B cell (primary cell): Measurements from ENCODE around the gene LPGAT1. TPM values are rescaled to one million over a fixed set of nuclear protein-coding genes. Genes with fewer than 3 reads are reported as not detected.

ENCODE experiments used
- ATAC-seq: fragments of 200-7000 bp; cut with Tn5 transposase; one replicate; pipeline ENCODE4 v1.10.0; 2021; ENCODE audit warnings: low read depth, mild to moderate bottlenecking, moderate number of reproducible peaks, moderate library complexity
- CTCF ChIA-PET: fragments of 350-600 bp; sonication (Branson Sonifier 250); formaldehyde crosslinking; loops from one replicate; lab custom pipeline; 2021; ENCODE audit warnings: antibody characterized with exemption, inconsistent platforms; lab: Charles Lee
- POLR2A ChIA-PET: fragments of 350-600 bp; sonication (Branson Sonifier 250); formaldehyde crosslinking; loops from one replicate; lab custom pipeline; 2021; ENCODE audit warnings: antibody characterized with exemption; lab: Charles Lee
- DNase-seq: peaks from one replicate; pipeline ENCODE4 v3.0.0; 2013
- H2AFZ ChIP-seq: 2 replicates; pipeline ENCODE4 v1.6.1; 2012; ENCODE audit warnings: mild to moderate bottlenecking, low read depth, low read length; ENCODE audit not compliant: insufficient read depth, poor library complexity, severe bottlenecking
- H3K27ac ChIP-seq, 2 donors: 1 replicate in 1 of 2; 2 replicates in 1 of 2; pipeline ENCODE4 v1.5.1; 2012 to 2013; ENCODE audit warnings: low read length in 2 of 2, mild to moderate bottlenecking in 2 of 2, moderate library complexity in 1 of 2
- H3K27me3 ChIP-seq, 4 experiments: fragments of 200-600 bp in 1 of 4; sonication (generic) in 1 of 4; replicated peaks in 1 of 4; 1 replicate in 2 of 4; 2 replicates in 2 of 4; pipeline versions ENCODE4 v1.6.1 to v1.7.0; 2013 to 2016; ENCODE audit warnings: low read length in 3 of 4, mild to moderate bottlenecking in 2 of 4, mixed read lengths in 1 of 4, moderate library complexity in 1 of 4; ENCODE audit not compliant: insufficient read depth in 4 of 4, control insufficient read depth in 3 of 4; ENCODE audit errors: control extremely low read depth in 1 of 4
- H3K36me3 ChIP-seq, 2 experiments: replicated peaks in 1 of 2; 1 replicate in 1 of 2; 2 replicates in 1 of 2; pipeline versions ENCODE4 v1.6.1 to v1.7.1; 2013; ENCODE audit warnings: low read length in 1 of 2; ENCODE audit not compliant: insufficient read depth in 2 of 2, control insufficient read depth in 1 of 2; ENCODE audit errors: control extremely low read depth in 1 of 2, extremely low read depth in 1 of 2
- H3K4me1 ChIP-seq, 2 donors: fragments of 200-600 bp in 1 of 2; sonication (generic) in 1 of 2; 1 replicate in 1 of 2; 2 replicates in 1 of 2; pipeline versions ENCODE4 v1.5.1 to v1.6.1; 2013 to 2017; ENCODE audit warnings: low read length in 2 of 2; ENCODE audit not compliant: control insufficient read depth in 2 of 2, insufficient read depth in 2 of 2
- H3K4me2 ChIP-seq: replicated peaks from 2 replicates; pipeline ENCODE3; 2012; ENCODE audit warnings: mild to moderate bottlenecking, low read depth, low read length; ENCODE audit not compliant: poor library complexity, severe bottlenecking
- H3K4me3 ChIP-seq, 5 experiments: fragments of 200-600 bp in 1 of 5; sonication (generic) in 1 of 5; 1 replicate in 3 of 5; 2 replicates in 2 of 5; pipeline versions ENCODE4 v1.5.1 to v1.7.0; 2011 to 2016; ENCODE audit warnings: low read length in 4 of 5, mild to moderate bottlenecking in 4 of 5, low read depth in 2 of 5, control low read depth in 1 of 5, moderate library complexity in 1 of 5; ENCODE audit not compliant: insufficient read depth in 1 of 5; ENCODE audit errors: control extremely low read depth in 1 of 5, extremely low read depth in 1 of 5
- H3K79me2 ChIP-seq: fragments of 200-600 bp; sonication (generic); one replicate; pipeline ENCODE4 v1.6.0; 2016; ENCODE audit warnings: low read length; ENCODE audit not compliant: control insufficient read depth, insufficient read depth
- H3K9ac ChIP-seq: fragments of 200-600 bp; sonication (generic); 2 replicates; pipeline ENCODE4 v1.6.1; 2017; ENCODE audit warnings: mild to moderate bottlenecking, low read length, moderate library complexity
- H3K9me3 ChIP-seq, 3 donors: one replicate each; pipeline versions ENCODE4 v1.6.1 to v1.7.1; 2013; ENCODE audit warnings: low read length in 2 of 3; ENCODE audit not compliant: control insufficient read depth in 2 of 3, insufficient read depth in 1 of 3; ENCODE audit errors: control extremely low read depth in 1 of 3
- H4K20me1 ChIP-seq: 2 replicates; pipeline ENCODE4 v1.6.0; 2012; ENCODE audit warnings: mild to moderate bottlenecking, low read length; ENCODE audit not compliant: insufficient read depth, control insufficient read depth, poor library complexity, severe bottlenecking
- H3K27ac Mint-ChIP-seq: one replicate; pipeline ENCODE4 v1.8.0; 2021; ENCODE audit warnings: mixed read lengths
- H3K27me3 Mint-ChIP-seq: one replicate; pipeline ENCODE4 v1.8.0; 2021; ENCODE audit warnings: mixed read lengths
- H3K4me1 Mint-ChIP-seq: one replicate; pipeline ENCODE4 v1.8.0; 2021; ENCODE audit warnings: mixed read lengths
- H3K4me3 Mint-ChIP-seq: one replicate; pipeline ENCODE4 v1.8.0; 2021; ENCODE audit warnings: mixed read lengths
- H3K9me3 Mint-ChIP-seq: one replicate; pipeline ENCODE4 v1.8.0; 2022; ENCODE audit warnings: mixed read lengths; ENCODE audit not compliant: insufficient read depth
- EZH2 ChIP-seq: IDR thresholded peaks from 2 replicates; pipeline ENCODE4 v1.6.1; 2012; ENCODE audit warnings: borderline replicate concordance, low read depth, mild to moderate bottlenecking, moderate library complexity, low read length; ENCODE audit not compliant: insufficient read depth, poor library complexity, severe bottlenecking
- WGBS: methylation state at CpG from one replicate; pipeline ENCODE4 v1.1.5; 2013; ENCODE audit warnings: missing lambda C conversion rate; ENCODE audit not compliant: insufficient coverage; 5-methylcytosine and 5-hydroxymethylcytosine counted together
- intact Hi-C: fragments of 100-400 bp; cut with micrococcal nuclease; formaldehyde crosslinking; loops from one replicate; pipeline ENCODE4 v1.10.0; 2022
- polyA plus RNA-seq: library from polyadenylated mRNA; depleted of rRNA; stranded (reverse); fragments of >200 nt; gene quantifications from 2 replicates; pipeline ENCODE4 v1.2.3, GENCODE V29; 2012
- total RNA-seq, 2 donors: library from RNA; stranded (reverse); fragments of 120-200 nt in 1 of 2; gene quantifications; 1 replicate in 1 of 2; 2 replicates in 1 of 2; pipeline versions ENCODE4 v1.2.3 to v1.2.4, GENCODE V29; 2013 to 2022
- TF ChIP-seq, protein P1 (sequence below): fragments of 200-600 bp; IDR thresholded peaks from one replicate; pipeline ENCODE4 v1.8.0; 2022; ENCODE audit warnings: antibody characterized with exemption, mild to moderate bottlenecking

Gene LPGAT1
- total and polyA plus RNA-seq, 2 donors (not counting 1 experiment from before 2014, with no cell fraction given), result 9.3 to 63.8 TPM

GRCh38 chr1:211708006-211708405 is 122.6 kb downstream of the LPGAT1 start:
- ATAC-seq, result no peak

DNA sequence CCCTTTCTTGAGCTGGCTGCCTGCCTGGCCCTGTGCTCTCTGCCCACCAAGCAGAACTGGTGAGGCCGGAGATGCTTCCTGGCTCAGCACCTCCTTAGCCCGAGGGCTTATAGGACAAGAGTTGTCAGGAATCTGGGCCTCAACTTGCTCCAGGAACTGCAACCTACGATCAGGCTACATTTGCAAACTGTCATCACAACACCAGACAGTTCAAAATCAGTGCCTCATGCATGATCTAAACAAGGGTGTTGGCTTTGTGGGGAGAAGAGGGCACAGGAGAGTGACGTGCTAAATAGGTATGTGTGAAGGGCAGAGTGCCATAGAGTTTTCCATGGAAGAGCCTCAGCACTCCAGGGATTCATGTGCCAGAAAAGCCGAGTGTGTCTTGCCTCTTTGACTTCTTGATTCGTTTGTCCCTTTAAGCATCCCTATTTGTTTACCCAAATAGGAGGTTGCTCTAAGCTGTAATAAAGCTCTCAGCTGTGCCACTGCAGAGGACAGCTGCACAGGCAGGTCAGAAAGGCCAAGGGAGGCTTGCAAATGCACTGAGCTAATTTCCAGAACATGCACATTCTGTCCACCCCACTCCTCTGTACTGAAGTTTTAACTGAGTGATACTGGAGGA is 125.0 kb downstream of the LPGAT1 start:
- H3K27me3 Mint-ChIP-seq, result peaks cover 5% of the 10 kb centered on the region
- Histone ChIP-seq H3K4me2 (no peak overlapping the region), H3K79me2 (no peaks in the 10 kb centered on the region), H3K27ac (no peak overlapping the region), H2AFZ (no peak overlapping the region), H3K4me3 (no peak overlapping the region), H3K27me3 (peaks cover 0 to 5% (median 0%) of the 10 kb centered on the region in 4 experiments), H3K9ac (no peak overlapping the region), H3K36me3 (no peaks in the 10 kb centered on the region), H4K20me1 (no peaks in the 10 kb centered on the region), H3K4me1 (peaks cover 0 to under 1% of the 10 kb centered on the region in 2 donors), H3K9me3 (no peaks in the 10 kb centered on the region)
- ATAC-seq (no peak), DNase-seq (no peak)
- no peaks in the 10 kb centered on the region for H3K9me3 Mint-ChIP-seq
- ChIA-PET CTCF (no interaction called here), POLR2A (no interaction called here)
- H3K4me3 Mint-ChIP-seq, result no peak overlapping the region
- WGBS, result 96% methylated on average over 5 of the region's 6 CpGs
- intact Hi-C loops, result no loop called here
- H3K4me1 Mint-ChIP-seq, result peaks cover 1% of the 10 kb centered on the region
- TF ChIP-seq, protein P1, sequence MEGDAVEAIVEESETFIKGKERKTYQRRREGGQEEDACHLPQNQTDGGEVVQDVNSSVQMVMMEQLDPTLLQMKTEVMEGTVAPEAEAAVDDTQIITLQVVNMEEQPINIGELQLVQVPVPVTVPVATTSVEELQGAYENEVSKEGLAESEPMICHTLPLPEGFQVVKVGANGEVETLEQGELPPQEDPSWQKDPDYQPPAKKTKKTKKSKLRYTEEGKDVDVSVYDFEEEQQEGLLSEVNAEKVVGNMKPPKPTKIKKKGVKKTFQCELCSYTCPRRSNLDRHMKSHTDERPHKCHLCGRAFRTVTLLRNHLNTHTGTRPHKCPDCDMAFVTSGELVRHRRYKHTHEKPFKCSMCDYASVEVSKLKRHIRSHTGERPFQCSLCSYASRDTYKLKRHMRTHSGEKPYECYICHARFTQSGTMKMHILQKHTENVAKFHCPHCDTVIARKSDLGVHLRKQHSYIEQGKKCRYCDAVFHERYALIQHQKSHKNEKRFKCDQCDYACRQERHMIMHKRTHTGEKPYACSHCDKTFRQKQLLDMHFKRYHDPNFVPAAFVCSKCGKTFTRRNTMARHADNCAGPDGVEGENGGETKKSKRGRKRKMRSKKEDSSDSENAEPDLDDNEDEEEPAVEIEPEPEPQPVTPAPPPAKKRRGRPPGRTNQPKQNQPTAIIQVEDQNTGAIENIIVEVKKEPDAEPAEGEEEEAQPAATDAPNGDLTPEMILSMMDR, result no peak
- no peak for TF ChIP-seq EZH2
- no peak overlapping the region for H3K27ac Mint-ChIP-seq

More at GRCh38 chr1:211708006-211708405, 122.6 kb downstream of the LPGAT1 start:
- no peaks in the 10 kb centered on the region for H3K36me3 ChIP-seq
- no peak overlapping the region for H3K9ac ChIP-seq
- no peaks in the 10 kb centered on the region for H3K27me3 ChIP-seq
- POLR2A ChIA-PET, result no interaction called here
- H3K79me2 ChIP-seq, result no peaks in the 10 kb centered on the region
- Mint-ChIP-seq H3K4me1 (peaks cover 8% of the 10 kb centered on the region), H3K4me3 (no peak overlapping the region), H3K27ac (no peak overlapping the region), H3K9me3 (no peaks in the 10 kb centered on the region), H3K27me3 (no peaks in the 10 kb centered on the region)
- H3K4me2 ChIP-seq, result no peak overlapping the region
- no peak overlapping the region for H2AFZ ChIP-seq
- no peak for TF ChIP-seq EZH2
- TF ChIP-seq, protein P1, result no peak
- 100% methylated on average over 5 of the region's 6 CpGs for WGBS
- H4K20me1 ChIP-seq, result no peaks in the 10 kb centered on the region
- no peak overlapping the region for H3K4me3 ChIP-seq
- no peak for DNase-seq
- intact Hi-C loops, result no loop called here
- H3K9me3 ChIP-seq, result no peaks in the 10 kb centered on the region
- peaks cover 0 to 3% of the 10 kb centered on the region in 2 donors for H3K4me1 ChIP-seq
- H3K27ac ChIP-seq, result no peak overlapping the region
- CTCF ChIA-PET, result interaction anchor here (2.3 kb wide), 1 partner anchor 9 kb away, joined by 15 read pairs; no protein-coding TSS in a partner anchor
